GM23338 (cell line): Measurements from ENCODE around the gene TMEM88.

Experiments used
- CREB1 ChIP-seq: fragments of 250-450 bp; sonication (Bioruptor Pico); IDR thresholded peaks from 2 replicates; pipeline ENCODE4 v1.5.0; 2020; ENCODE audit warnings: low read depth, mild to moderate bottlenecking, moderate library complexity
- CTCF ChIP-seq, 2 experiments: fragments of 200-600 bp in 1 of 2; sonication (generic) in 1 of 2; conservative IDR thresholded peaks; 2 replicates each; pipeline versions ENCODE4 v1.5.1 to v1.6.1; 2016 to 2017; ENCODE audit warnings: antibody characterized with exemption in 2 of 2, low read depth in 2 of 2, mild to moderate bottlenecking in 2 of 2, moderate library complexity in 1 of 2
- EZH2 ChIP-seq: fragments of 200-600 bp; sonication (generic); IDR thresholded peaks from one replicate; pipeline ENCODE4 v1.8.0; 2017; ENCODE audit warnings: antibody characterized with exemption, mild to moderate bottlenecking, low read depth; ENCODE audit not compliant: unreplicated experiment
- EZH2phosphoT487 ChIP-seq: fragments of 200-600 bp; sonication (generic); IDR thresholded peaks from one replicate; pipeline ENCODE4 v1.8.1; 2018; ENCODE audit warnings: antibody characterized with exemption; ENCODE audit not compliant: unreplicated experiment
- JUNB ChIP-seq: IDR thresholded peaks from one replicate; pipeline ENCODE4 v1.6.1; 2016; ENCODE audit warnings: antibody characterized with exemption; ENCODE audit not compliant: unreplicated experiment
- NANOG ChIP-seq: IDR thresholded peaks from 2 replicates; pipeline ENCODE4 v1.6.1; 2016; ENCODE audit warnings: antibody characterized with exemption, borderline replicate concordance
- POLR2AphosphoS5 ChIP-seq: IDR thresholded peaks from 2 replicates; pipeline ENCODE4 v1.6.1; 2016; ENCODE audit warnings: antibody characterized with exemption, low read depth
- REST ChIP-seq: IDR thresholded peaks from one replicate; pipeline ENCODE4 v1.6.1; 2018; ENCODE audit warnings: antibody characterized with exemption; ENCODE audit not compliant: unreplicated experiment
- STAT1 ChIP-seq: IDR thresholded peaks from one replicate; pipeline ENCODE4 v1.6.1; 2016; ENCODE audit warnings: antibody characterized with exemption; ENCODE audit not compliant: unreplicated experiment
- ZNF331 ChIP-seq: fragments of 250-450 bp; sonication (Bioruptor Pico); IDR thresholded peaks from 2 replicates; pipeline ENCODE4 v1.5.0; 2020; ENCODE audit warnings: low read depth, mild to moderate bottlenecking, moderate library complexity
- ZNF462 ChIP-seq: fragments of 250-450 bp; sonication (Bioruptor Pico); IDR thresholded peaks from 2 replicates; pipeline ENCODE4 v1.5.0; 2020; ENCODE audit warnings: mild to moderate bottlenecking, moderate library complexity

GRCh38 chr17:7894866-7895265 lies 40.0 kb downstream of the TMEM88 start:
- TF ChIP-seq CREB1 (CRISPR knock-in tag) (no peak), CTCF (conservative IDR thresholded peaks at IDR 0.05; ENCODE audit: low read depth in 2 of 2) (no peak), EZH2 (no peak), JUNB (no peak), EZH2phosphoT487 (no peak), POLR2AphosphoS5 (no peak), NANOG (no peak), REST (no peak), ZNF331 (CRISPR knock-in tag) (no peak), STAT1 (no peak), ZNF462 (CRISPR knock-in tag) (no peak)
